Psoas muscle (tissue), 8 donors: ENCODE data around the gene ARSA. TPM values are rescaled to one million over a fixed set of nuclear protein-coding genes. Genes with fewer than 3 reads are reported as not detected.
"Not testable (repeated sequence)": the region's sequence is repeated elsewhere in the genome, so short reads cannot be mapped to it uniquely, and the experiment has no call there.

Source experiments
- ATAC-seq, 4 donors: fragments of 200-7000 bp; cut with Tn5 transposase; one replicate each; pipeline ENCODE4 v1.9.1; 2020; ENCODE audit warnings: moderate library complexity in 3 of 4, mild to moderate bottlenecking in 2 of 4
- DNase-seq, 2 donors: peaks; one replicate each; pipeline ENCODE4 v3.0.0-alpha.2; 2020
- H3K27ac ChIP-seq: fragments of 200-600 bp; one replicate; pipeline ENCODE4 v1.8.0; 2022
- H3K27me3 ChIP-seq, 3 donors: fragments of 200-600 bp in 1 of 3; one replicate each; pipeline versions ENCODE4 v1.6.1 to v1.8.0; 2013 to 2022; ENCODE audit warnings: low read length in 2 of 3, mild to moderate bottlenecking in 2 of 3, moderate library complexity in 1 of 3; ENCODE audit not compliant: insufficient read depth in 3 of 3
- H3K36me3 ChIP-seq, 2 donors: fragments of 200-600 bp in 1 of 2; one replicate each; pipeline versions ENCODE4 v1.6.1 to v1.8.0; 2013 to 2022; ENCODE audit warnings: low read depth in 1 of 2, mild to moderate bottlenecking in 1 of 2, moderate library complexity in 1 of 2; ENCODE audit not compliant: insufficient read depth in 1 of 2
- H3K4me1 ChIP-seq: fragments of 200-600 bp; one replicate; pipeline ENCODE4 v1.8.0; 2022
- H3K4me3 ChIP-seq: fragments of 200-600 bp; one replicate; pipeline ENCODE4 v1.8.0; 2022; ENCODE audit warnings: mild to moderate bottlenecking
- H3K9me3 ChIP-seq: fragments of 200-600 bp; one replicate; pipeline ENCODE4 v1.8.0; 2022
- CTCF ChIP-seq: fragments of 200-600 bp; IDR thresholded peaks from one replicate; pipeline ENCODE4 v1.8.0; 2022; ENCODE audit warnings: antibody characterized with exemption
- WGBS, 3 donors: extraction: QIAGEN DNeasy Blood & Tissue Kit; methylation state at CpG; one replicate each; pipeline versions ENCODE4 v1.1.6 to v1.1.7; 2013; 5-methylcytosine and 5-hydroxymethylcytosine counted together
- intact Hi-C, 2 donors: fragments of 100-400 bp; cut with DNase I; formaldehyde crosslinking; loops; one replicate each; pipeline versions ENCODE4 v1.11.0 to v1.14.2; 2022
- polyA plus RNA-seq, 3 donors: library from polyadenylated mRNA; stranded (reverse); fragments of 200-250 nt; gene quantifications; one replicate each; pipeline ENCODE4 v1.2.3, GENCODE V29; 2013
- total RNA-seq, 4 donors: library from RNA; stranded (reverse); fragmentation: NEBNext Ultra II Directional in 2 of 4; extraction: Animal tissue kit (Norgen Biotek cat#: 25700) in 2 of 4; gene quantifications; one replicate each; pipeline versions ENCODE4 v1.2.1 to v1.2.4, GENCODE V29; 2021 to 2023
- donor health status: healthy with polysubstance abuse.
- donor health status: DM: no; HTN: no; CAD: no; lungs with moderate emphysema.
- donor health status: Bipolar disorder and iron deficiency.
- donor health status: healthy.
- donor health status: DM: yes; HTN: yes; CAD: no.
- donor health status: DM: no; HTN: no; CAD: no.
- donor health status: DM: no; HTN: no; CAD: no.
- donor health status: DM: yes; HTN: yes; CAD: no.

ARSA gene
- total and polyA plus RNA-seq, 7 donors = 8.3 to 13.6 (median 9.8) TPM

DNA sequence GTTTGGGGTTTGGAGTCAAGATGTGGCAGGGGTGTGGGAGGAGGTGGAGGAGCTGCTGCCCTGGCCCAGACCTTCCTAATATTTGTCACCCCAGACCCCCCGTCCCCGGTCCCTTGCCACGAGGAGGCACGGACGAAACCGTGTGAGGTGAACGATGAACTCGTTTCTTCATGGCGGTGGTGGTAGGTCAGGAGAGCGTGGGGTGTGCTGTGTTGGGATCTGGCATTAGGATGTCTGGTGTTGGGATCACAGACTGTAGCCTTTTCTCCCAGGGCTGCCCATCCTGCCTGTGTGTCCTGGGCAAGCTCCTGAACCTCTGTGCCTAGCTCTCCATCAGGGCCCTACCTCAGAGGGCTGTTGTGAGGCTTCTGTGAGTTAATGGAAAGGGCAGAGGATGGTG is 19.0 kb downstream of the ARSA start:
- H3K27ac ChIP-seq = no peak overlapping the region
- H3K36me3 ChIP-seq = no peaks in the 10 kb centered on the region
- ATAC-seq (no peak), DNase-seq (no peak)
- no peaks in the 10 kb centered on the region for H3K9me3 ChIP-seq
- intact Hi-C loops = no loop called here
- WGBS, 3 donors = 76 to 85% (median 81%) methylated on average over 8 to 10 of the region's 10 CpGs
- no peaks in the 10 kb centered on the region for H3K4me1 ChIP-seq
- H3K4me3 ChIP-seq = no peak overlapping the region
- TF ChIP-seq CTCF = no peak
- peaks cover 0 to 38% (median 14%) of the 10 kb centered on the region in 3 donors for H3K27me3 ChIP-seq

GRCh38 chr22:50608058-50608840 is 19.7 kb downstream of the ARSA start:
- H3K4me3 ChIP-seq, H3K4me1 ChIP-seq, ATAC-seq, DNase-seq, H3K9me3 ChIP-seq, intact Hi-C loops, H3K36me3 ChIP-seq, H3K27ac ChIP-seq: not testable (repeated sequence)
- 83 to 86% (median 86%) methylated on average over 39 of the region's 39 CpGs for WGBS, 3 donors
- H3K27me3 ChIP-seq = peaks cover 0 to 46% (median 20%) of the 10 kb centered on the region in 3 donors

DNA sequence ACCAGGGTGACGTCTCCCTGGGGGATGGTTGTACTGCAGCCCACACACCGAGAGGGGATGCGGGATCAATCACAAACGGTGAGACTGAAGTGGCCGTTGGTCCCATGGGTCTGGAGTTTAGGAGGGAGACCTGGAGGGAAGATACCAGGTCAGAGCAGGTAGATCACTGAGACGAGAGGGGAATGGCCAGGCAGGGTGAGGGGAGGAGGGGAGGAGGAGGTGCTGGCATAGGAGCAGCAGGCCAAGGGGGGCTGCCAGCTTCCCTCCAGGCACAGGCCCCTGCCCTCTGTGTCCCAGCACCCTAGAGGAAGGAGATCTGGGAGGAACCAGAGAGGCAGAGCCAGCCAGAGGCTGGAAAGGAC is 20.3 kb downstream of the ARSA start:
- DNase-seq = no peak

DNA sequence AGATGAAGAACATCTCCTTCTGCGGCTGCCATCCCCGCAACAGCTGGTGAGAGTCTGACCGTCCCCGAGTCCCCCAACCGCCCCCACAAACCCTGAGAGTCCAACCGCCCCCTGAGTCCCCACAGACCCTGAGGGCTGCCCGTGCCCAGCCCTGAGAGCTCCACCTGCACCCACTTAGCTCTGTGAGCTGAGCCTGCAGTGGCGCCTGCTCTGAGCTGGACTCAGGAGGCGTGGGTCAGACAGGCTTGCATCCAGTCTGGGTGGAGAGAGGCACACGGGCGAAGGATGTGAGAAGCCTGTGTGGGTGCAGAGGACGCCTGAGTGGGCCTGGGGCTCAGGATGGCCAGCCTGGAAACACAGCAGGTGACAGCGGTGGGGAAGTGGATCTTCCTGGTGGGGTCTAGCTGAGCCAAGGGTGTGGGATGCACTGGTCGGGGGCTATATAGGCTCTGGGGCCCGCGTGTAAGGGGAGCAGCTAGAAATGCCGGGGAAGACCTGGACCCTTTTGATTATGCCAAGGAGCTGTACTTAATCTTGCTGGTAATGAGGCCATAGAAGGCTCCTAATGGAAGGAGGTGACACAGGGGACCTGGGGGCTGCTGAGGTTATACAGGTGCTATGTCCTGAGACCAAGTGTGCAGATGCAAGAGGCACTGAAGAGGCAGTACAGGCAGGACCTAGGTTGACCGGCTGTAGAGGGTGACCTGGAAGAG is 20.9 kb downstream of the ARSA start:
- Histone ChIP-seq H3K27ac (no peak overlapping the region), H3K9me3 (no peaks in the 10 kb centered on the region), H3K4me3 (no peak overlapping the region), H3K36me3 (no peaks in the 10 kb centered on the region), H3K27me3 (peaks cover 0 to 57% (median 26%) of the 10 kb centered on the region in 3 donors), H3K4me1 (no peaks in the 10 kb centered on the region)
- DNase-seq (no peak), ATAC-seq (no peak)
- no peak for TF ChIP-seq CTCF
- intact Hi-C loops = no loop called here
- 68 to 85% (median 72%) methylated on average over 15 to 18 of the region's 18 CpGs for WGBS, 3 donors

More for the DNA sequence above, 20.3 kb downstream of the ARSA start:
- Histone ChIP-seq H3K27me3 (peaks cover 0 to 52% (median 21%) of the 10 kb centered on the region in 3 donors), H3K4me3 (no peak overlapping the region), H3K36me3 (no peaks in the 10 kb centered on the region), H3K9me3 (no peaks in the 10 kb centered on the region), H3K27ac (no peak overlapping the region), H3K4me1 (no peaks in the 10 kb centered on the region)
- no peak for TF ChIP-seq CTCF
- ATAC-seq = no peak
- intact Hi-C loops = no loop called here
- WGBS, 3 donors = 64 to 68% (median 65%) methylated on average over 6 of the region's 6 CpGs

- no peaks in the 10 kb centered on the region for H3K4me1 ChIP-seq
- no peak overlapping the region for H3K27ac ChIP-seq
- H3K9me3 ChIP-seq = no peaks in the 10 kb centered on the region
- no peak for DNase-seq
- 70 to 76% (median 73%) methylated on average over 17 to 19 of the region's 19 CpGs for WGBS, 3 donors
- H3K36me3 ChIP-seq = no peaks in the 10 kb centered on the region
- no peak for ATAC-seq
- no peak for TF ChIP-seq CTCF
- H3K4me3 ChIP-seq = no peak overlapping the region
- peaks cover 0 to 63% (median 27%) of the 10 kb centered on the region in 3 donors for H3K27me3 ChIP-seq
- intact Hi-C loops = no loop called here
Observed at GRCh38 chr22:50606165-50606945, 21.6 kb downstream of the ARSA start.
